NAMALWA (cell line): ENCODE data around the gene PTPRN2.

Experiments used
- DNase-seq: peaks from one replicate; pipeline ENCODE4 v3.0.0-alpha.2; 2015; ENCODE audit warnings: low spot score

The PTPRN2 gene

GRCh38 chr7:158252837-158253669 lies 334.6 kb downstream of the PTPRN2 start:
- DNase-seq, result no peak

GRCh38 chr7:158252081-158252836 lies 335.4 kb downstream of the PTPRN2 start:
- no peak for DNase-seq

GRCh38 chr7:158251061-158251965 lies 336.3 kb downstream of the PTPRN2 start:
- DNase-seq, result no peak

- DNase-seq, result no peak
These were observed 337.9 kb downstream of the PTPRN2 start for GRCh38 chr7:158249692-158250091.

GRCh38 chr7:158248816-158249215 lies 338.8 kb downstream of the PTPRN2 start:
- DNase-seq, result no peak

GRCh38 chr7:158247758-158248487 lies 339.7 kb downstream of the PTPRN2 start:
- DNase-seq, result no peak

- DNase-seq, result no peak
These were observed 340.5 kb downstream of the PTPRN2 start for GRCh38 chr7:158246960-158247673.

- DNase-seq, result no peak
These were observed 341.2 kb downstream of the PTPRN2 start for GRCh38 chr7:158246272-158246959.

- no peak for DNase-seq
These were observed 341.9 kb downstream of the PTPRN2 start for GRCh38 chr7:158245724-158246041.

GRCh38 chr7:158244873-158245723 lies 342.5 kb downstream of the PTPRN2 start:
- no peak for DNase-seq

- DNase-seq, result no peak
These were observed 343.2 kb downstream of the PTPRN2 start for GRCh38 chr7:158244430-158244829.

- no peak for DNase-seq
These were observed 345.7 kb downstream of the PTPRN2 start for GRCh38 chr7:158241919-158242318.

GRCh38 chr7:158240801-158241200 lies 346.8 kb downstream of the PTPRN2 start:
- no peak for DNase-seq

- no peak for DNase-seq
These were observed 348.2 kb downstream of the PTPRN2 start for GRCh38 chr7:158239290-158239981.

- DNase-seq, result no peak
These were observed 348.9 kb downstream of the PTPRN2 start for GRCh38 chr7:158238616-158239289.

- no peak for DNase-seq
These were observed 349.8 kb downstream of the PTPRN2 start for GRCh38 chr7:158237672-158238335.

- DNase-seq, result no peak
These were observed 351.2 kb downstream of the PTPRN2 start for GRCh38 chr7:158236400-158236799.

GRCh38 chr7:158235862-158236261 lies 351.8 kb downstream of the PTPRN2 start:
- DNase-seq, result no peak
